ENCODE data around the gene ZNF593.

The ZNF593 gene

GRCh38 chr1:26148887-26149286, 20.8 kb upstream of the ZNF593 start:
- DNase-seq (ENCODE audit: low read depth in 2 of 2) = no peak

- no peak for DNase-seq (ENCODE audit: low read depth in 2 of 2)
Measured at GRCh38 chr1:26153966-26154532, 15.7 kb upstream of the ZNF593 start.

GRCh38 chr1:26154750-26155149, 15.0 kb upstream of the ZNF593 start:
- DNase-seq (ENCODE audit: low read depth in 2 of 2) = no peak

- DNase-seq (ENCODE audit: low read depth in 2 of 2) = no peak
Measured at GRCh38 chr1:26155370-26156284, 14.1 kb upstream of the ZNF593 start.

- DNase-seq (ENCODE audit: low read depth in 2 of 2) = no peak
Measured at GRCh38 chr1:26156285-26157038, 13.2 kb upstream of the ZNF593 start.

GRCh38 chr1:26158271-26158907, 11.3 kb upstream of the ZNF593 start:
- no peak for DNase-seq (ENCODE audit: low read depth in 2 of 2)

GRCh38 chr1:26158908-26159742, 10.6 kb upstream of the ZNF593 start, which contains the start of gene FAM110D:
TSS of gene FAM110D (plus strand) at chr1:26159079. CDS start at chr1:26161292, 2,213 bp downstream.
- DNase-seq (ENCODE audit: low read depth in 2 of 2) = no peak

- no peak for DNase-seq (ENCODE audit: low read depth in 2 of 2)
Measured at GRCh38 chr1:26159743-26160039, 10.0 kb upstream of the ZNF593 start.

GRCh38 chr1:26160527-26161414, 8.9 kb upstream of the ZNF593 start:
- DNase-seq (ENCODE audit: low read depth in 2 of 2) = no peak

- peak in 1 of 2 donors; percentile 25 for DNase-seq (ENCODE audit: low read depth in 2 of 2)
Measured at GRCh38 chr1:26161415-26162219, 8.1 kb upstream of the ZNF593 start.

GRCh38 chr1:26162220-26162709, 7.4 kb upstream of the ZNF593 start:
- DNase-seq (ENCODE audit: low read depth in 2 of 2) = no peak

- no peak for DNase-seq (ENCODE audit: low read depth in 2 of 2)
Measured at GRCh38 chr1:26163684-26164035, 6.0 kb upstream of the ZNF593 start.

- peak in 1 of 2 donors; percentile 45 for DNase-seq (ENCODE audit: low read depth in 2 of 2)
Measured at GRCh38 chr1:26164036-26164860, 5.5 kb upstream of the ZNF593 start.

- no peak for DNase-seq (ENCODE audit: low read depth in 2 of 2)
Measured at GRCh38 chr1:26164861-26165842, 4.6 kb upstream of the ZNF593 start.

GRCh38 chr1:26166719-26167281, 2.9 kb upstream of the ZNF593 start:
- no peak for DNase-seq (ENCODE audit: low read depth in 2 of 2)

GRCh38 chr1:26168410-26169197, 1.1 kb upstream of the ZNF593 start, which contains the start of gene C1orf232:
TSS of gene C1orf232 (minus strand) at chr1:26168963. CDS start at chr1:26168499, 464 bp downstream.
- DNase-seq (ENCODE audit: low read depth in 2 of 2) = no peak

Data from stimulated activated CD8-positive, alpha-beta memory T cell treated with anti-CD3 and anti-CD28 coated beads, Interleukin-7, amount 100 ng/mL, for 4 hours (primary cell).